HG03354 (cell line): ENCODE results near the gene ANGPTL2.

Experiments
- ATAC-seq: cut with Tn5 transposase; IDR thresholded peaks from one replicate; pipeline ENCODE4 v1.9.1; 2021; ENCODE audit warnings: mild to moderate bottlenecking; ENCODE audit not compliant: unreplicated experiment, poor library complexity, severe bottlenecking

The ANGPTL2 gene

DNA sequence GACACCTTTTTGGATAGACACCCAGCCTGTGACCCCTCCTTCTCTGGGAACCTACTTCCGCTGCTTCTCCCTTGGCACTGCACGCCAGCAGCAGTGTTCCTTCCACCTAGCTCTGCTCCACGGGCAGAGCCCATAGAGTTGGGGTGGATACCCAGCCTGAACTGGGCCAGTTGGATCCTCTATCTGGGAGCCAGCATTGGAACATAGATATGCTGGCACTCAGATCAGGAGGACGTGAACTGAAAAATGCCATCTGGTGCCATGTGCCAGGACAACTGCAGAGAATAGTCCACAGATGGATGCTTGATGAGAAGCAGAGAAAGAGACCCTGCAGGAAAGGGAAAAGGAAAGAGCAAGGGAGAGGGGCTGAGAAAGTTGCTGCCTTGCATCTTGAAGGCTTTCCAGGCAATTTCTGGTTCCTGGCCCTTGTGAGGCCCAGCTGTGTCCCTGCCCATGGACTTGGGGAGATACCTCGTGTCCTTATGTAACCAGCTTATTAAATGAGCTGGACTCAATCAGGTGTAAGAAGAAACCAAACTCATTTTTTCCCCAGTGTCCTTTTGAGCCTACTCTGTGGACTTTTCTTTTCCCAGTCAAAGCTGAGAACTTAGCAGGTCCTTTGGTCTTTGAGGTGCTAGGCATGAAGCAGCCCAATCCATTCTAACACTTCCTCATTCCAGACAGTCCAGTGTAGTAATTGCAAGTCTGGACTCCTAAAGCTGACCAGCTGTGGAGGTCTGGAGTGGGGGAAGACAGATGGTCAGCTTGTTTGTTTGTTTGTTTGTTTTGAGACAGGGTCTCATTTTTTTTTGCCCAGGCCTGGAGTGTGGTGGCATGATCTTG lies 39.1 kb downstream of the ANGPTL2 start:
- ATAC-seq, result no peak

DNA sequence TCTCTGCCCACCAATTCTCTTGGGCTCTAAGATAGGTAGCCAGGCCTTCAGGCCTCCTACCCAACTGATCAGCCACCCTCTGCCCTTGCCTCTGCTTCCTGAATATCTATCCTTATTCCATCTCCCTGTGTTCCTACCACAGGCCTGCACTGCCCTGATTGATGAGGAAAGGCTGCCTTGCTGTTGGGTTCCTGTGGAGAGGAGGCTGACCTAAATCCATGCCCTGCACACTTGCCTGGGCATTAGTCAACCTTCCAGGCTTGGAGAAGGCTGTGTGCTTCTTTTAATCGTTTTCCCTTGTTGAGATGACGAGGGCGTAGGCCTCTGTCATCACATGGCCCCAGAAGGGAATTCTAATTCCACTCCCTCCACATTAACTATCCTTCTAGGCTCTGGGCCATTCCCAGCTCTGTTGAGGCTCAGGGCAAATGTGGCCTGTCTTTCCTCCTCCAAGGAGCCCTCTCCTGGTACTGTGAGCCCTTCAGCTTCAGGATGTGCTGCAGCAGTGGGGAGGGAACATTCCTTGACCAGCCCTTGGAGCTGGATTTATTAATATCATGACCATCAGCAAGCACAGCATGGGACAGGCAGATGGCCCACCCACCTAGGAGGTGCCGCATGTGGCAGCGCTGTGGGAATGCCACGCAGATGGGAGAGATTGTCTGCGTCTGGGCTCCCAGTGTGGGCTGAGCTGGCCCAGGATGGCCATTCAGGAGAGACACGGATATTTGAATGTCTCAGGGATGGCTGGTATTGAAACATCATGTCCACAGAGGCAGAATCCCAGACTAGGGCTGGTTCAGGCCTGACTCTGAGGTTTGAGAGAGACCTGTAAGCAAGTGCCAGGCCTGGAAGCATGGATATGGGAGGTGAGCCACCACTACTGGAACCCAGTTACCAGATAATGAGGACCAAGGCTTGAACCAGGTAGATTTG lies 40.9 kb downstream of the ANGPTL2 start:
- no peak for ATAC-seq

DNA sequence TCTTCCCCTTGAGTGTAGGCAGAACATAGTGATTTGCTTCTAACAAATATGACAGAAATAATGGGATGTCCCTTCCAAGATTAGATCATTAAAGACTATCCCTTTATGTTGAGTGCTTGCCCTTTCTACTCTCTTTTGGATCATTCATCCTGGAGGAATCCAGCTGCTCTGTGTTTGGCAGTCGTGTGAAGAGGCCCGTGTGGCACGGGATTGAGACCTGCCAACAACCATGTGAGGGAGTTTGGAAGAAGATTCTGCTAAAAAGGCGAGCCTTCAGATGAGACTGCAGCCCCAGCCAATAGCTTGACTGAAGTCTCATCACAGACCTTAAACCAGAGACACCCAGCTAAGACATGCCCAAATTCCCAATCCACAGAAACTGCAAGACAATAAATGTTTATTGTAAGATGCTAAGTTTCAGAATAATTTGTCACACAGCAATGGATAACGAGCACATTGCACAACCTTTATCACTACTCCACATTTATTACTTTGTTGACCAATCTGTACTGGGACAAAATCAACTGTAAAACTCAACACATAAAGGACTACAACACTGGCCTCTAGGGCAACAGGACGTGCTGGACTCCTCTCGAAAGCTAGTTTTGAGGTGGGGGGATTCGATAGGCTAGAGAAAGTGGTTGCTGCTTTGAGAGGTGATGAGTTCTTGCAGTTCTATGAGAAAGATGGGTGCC lies 42.8 kb downstream of the ANGPTL2 start:
- ATAC-seq, result no peak

DNA sequence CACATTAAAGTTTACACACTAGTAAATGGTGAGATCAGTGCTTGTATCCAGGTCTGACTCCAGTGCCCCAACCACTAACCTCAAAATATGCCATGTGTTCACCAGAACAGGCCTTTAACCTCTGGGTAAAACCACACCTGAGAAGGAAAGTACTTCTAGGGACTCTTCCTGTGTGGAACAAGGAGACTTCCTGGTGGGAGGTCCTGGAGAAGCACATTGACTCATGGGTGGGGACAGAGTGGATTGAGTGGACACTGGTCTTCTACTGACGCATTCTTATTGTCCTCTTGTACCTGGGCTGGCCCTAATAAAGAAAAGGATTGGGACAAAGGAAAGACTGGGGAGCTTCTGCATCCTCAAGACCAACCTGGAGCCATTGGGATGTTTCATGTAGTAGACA lies 43.4 kb downstream of the ANGPTL2 start:
- no peak for ATAC-seq

DNA sequence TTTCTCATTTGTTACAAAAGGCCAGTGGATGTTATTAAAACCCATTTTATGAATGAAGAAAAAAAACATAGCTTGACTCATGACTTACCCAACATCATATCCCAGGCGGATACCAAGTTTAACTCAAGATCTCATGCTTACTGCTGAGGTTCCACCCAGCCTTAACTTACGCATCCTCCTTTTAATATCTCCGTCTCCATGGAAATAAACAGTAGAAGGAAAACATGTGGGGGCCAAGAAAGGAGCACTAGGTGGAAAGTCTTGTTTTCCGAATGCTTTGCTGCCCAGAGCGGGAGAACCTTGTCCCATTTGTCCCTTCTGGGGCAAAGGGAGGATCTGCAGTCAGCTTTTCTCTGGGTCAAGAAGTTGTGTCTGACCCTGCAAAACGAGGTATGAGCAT lies 44.1 kb downstream of the ANGPTL2 start:
- ATAC-seq, result no peak

DNA sequence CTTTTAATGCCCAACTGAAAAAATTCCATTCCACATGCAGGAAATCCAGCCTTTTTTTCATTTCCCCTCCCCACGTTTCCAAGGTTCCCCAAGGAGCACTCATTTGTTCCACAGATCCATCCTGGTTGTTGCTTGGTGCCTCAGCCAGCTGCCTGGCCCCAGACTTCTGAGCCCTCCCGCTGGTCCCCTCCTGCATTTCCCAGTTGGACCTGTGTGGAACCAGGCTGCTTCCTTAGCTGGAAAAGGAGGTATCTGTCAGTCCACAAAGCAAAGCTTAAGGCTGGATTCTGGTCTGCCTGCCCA lies 44.8 kb downstream of the ANGPTL2 start:
- ATAC-seq, result no peak

DNA sequence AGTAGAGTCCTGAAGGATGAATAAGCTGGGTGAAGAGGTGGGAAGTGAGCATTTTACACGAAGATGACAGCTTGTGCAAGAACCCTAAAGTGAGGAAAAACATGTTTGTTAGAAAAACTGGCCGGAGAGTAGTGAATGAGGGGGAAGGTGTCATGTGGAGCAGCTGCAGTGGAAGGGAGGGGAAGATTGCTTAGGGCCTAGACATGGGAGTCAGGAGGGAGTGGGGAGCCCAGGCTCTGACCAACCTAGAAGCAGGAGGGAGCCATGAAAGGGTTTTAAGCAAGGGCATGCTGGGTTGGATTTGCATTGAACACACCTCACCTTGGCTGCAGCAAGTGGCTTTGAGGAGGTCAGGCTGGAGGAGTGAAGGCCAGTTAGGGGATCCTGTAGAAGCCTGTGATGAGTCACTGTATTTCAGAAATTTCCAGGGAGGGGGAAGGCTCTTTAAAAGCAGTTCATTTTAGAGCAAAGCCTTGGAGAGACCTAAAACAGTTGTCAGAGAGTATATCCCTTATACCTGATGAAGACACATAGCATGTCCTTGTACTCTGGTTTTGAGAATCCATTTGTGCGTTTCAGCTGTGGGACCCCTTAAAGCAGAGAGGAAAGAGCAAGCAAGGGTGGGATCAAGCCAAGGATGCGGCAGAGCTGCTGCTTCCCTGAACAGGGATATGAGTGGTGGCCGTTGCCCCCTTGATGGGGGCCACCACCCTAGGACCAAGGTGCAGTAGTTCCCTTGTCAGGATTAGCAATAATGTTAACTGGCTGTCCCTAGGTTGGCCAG lies 45.4 kb downstream of the ANGPTL2 start:
- ATAC-seq, result no peak

DNA sequence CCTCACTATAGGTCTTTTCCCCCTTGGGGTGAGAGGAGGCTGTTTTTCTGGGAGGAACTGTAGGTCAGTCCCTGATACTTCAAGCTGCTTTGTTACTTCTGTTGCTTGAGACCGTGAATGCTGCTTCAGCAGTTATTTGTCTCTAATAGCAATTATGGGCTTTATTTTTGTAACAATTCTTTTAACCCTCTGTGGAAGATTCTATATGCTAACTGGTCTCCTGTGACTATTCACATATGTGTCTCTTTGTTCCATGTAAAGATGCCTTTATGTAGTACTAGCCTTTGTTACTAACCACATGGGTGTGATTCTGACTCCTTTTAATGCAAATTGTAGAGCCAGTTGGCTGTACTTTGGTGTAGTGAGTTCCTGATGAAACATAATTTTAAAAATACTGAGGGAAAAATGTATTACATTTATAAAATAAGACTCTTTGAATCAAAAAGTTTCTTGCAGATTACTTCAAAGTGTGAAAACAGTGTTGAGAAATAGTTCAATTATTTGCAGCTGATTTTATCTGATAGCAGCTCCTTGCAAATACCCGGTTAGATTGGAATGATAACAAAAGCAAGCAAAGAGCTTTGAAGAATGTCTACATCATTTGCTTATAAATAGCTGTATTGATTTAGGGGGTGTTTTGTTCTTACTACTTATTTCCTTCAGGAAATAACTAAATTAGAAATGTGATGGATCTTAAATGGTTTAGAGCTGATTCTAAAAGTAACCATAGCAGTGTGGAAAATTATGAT lies 46.6 kb downstream of the ANGPTL2 start:
- ATAC-seq, result no peak

DNA sequence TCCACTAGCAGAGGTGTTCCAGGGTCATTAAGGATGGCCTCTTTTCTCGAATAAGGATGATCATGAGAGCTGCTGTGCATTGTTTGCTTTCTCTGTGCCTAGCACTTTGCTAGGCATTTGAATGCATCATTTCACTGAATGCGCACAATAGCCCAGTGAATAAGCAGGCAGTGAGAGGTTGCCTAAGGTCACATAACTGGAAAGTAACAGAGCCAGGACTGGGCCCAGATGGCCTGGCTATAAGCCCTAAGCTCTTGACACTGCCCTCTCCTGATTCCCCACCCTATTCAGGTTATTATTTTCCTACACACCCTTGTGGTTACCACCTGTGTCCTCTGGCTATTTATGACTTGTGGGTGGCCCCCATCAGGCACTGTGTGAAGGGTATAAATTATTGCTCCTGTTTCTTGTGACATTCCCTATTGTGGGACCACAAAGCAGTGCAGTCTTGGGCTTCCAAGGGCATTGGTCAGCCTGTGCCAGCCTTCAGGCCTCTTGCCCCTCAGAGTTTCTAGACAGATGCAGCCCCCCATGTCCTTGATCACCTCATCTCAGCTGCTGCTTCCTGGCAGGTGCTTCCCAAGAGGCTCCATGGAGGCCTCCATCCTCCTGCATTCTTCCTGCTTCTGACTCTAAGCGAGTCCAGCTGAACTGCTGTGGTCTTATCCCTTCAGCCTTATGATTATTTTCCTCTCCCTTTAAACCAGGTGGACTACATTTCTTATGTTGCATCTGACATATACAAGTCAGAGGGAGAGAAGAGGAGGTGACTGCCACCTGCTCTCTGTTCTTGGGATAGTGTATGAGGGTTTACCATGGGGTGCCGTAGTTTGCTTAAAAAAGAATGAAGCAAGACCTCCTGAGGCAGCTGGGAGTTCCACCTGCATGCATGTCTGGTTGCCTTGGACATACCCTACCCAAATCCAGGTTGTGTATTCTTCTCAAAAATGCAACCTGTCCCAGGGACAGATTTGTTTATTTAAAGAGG lies 47.6 kb downstream of the ANGPTL2 start:
- no peak for ATAC-seq

DNA sequence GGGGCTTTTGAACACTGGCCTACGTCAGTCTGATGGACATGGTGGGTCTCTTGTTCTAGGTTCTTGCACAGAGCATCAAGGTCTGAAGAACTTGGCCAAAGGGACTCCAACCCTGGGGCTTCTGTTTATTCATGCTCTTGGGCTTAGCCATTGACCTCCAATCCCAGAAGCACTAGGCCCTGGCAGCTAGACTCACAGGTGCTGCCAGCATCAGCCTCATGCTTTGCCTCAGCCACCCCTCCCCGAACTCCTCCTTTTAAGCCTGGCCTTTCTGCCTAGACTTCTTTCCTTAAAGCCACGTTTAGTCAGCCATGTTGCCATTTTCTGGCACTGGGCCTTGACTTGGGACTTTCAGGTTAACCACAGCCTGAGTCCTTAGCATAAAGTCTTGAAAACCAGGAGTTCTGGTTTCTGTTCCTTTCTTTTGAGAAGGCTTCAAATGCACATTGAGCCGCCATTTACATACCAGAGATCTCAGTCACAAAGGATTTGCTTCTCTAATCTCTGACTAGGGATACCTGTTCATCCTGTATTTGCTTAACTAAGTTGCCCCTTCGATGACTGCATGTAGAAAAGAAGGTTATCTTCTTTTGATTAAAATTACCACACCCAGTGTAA lies 54.7 kb downstream of the ANGPTL2 start:
- ATAC-seq, result no peak

DNA sequence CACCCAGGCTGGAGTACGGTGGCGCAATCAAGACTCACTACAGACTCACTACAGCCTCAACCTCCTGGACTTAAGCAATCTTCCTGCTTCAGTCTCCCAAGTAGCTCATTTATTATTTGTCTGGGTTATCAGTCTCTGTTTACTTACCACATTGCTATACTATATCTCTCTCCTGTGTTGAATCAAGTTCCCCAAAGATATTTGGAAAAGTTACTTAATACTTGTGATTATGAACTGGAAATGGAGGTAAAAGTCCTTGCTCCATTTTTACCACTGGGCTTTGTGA lies 55.6 kb downstream of the ANGPTL2 start:
- ATAC-seq, result no peak

DNA sequence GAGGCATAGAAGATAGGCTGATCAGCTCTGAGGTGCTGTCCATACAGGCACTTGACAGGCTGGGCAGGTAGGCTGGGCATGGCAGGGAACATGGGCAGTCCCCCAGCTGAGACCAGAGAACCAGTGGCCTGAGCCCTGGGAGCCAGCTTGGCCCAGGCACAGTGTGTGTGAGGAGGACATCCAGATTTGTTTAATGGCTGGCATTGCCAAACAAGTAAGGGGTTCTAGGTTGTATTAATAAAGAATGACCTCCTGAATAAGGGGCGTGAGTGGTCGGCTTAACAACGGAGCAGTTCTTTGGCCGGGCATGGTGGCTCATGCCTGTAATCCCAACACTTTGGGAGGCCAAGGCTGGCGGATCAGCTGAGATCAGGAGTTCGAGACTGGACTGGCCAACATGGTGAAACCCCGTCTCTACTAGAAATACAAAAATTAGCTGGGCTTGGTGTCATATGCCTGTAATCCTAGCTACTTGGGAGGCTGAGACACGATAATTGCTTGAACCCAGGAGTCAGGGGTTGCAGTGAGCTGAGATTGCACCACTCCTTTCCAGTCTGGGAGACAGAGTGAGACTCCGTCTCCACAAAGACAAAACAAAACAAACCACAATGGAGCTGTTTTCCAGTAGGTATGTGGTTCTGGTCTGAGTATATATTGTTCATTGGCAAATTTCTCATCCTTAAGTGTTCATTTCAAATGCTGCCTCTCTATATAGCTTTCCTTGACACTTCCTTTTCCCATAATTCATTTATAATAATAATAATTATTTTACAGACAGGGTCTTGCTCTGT lies 56.2 kb downstream of the ANGPTL2 start:
- no peak for ATAC-seq

DNA sequence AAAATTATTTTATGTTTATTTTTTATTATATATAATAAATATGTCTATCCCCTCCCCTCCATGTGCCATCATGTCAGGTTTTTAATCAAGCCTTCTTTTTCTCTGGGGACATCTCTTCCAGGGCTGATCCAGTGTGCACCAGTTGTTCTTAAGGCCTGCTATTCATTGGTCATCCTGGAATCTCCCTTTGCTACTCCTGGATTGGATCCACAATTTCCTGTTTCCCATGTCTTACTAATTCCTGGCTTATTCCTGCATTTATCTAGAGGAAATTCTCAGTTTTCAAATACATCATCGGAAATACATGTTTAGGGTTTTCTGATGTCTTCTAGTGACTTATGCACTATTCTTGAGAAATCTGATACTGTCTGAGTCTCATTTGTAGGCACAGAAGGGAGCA lies 56.8 kb downstream of the ANGPTL2 start:
- ATAC-seq, result no peak

DNA sequence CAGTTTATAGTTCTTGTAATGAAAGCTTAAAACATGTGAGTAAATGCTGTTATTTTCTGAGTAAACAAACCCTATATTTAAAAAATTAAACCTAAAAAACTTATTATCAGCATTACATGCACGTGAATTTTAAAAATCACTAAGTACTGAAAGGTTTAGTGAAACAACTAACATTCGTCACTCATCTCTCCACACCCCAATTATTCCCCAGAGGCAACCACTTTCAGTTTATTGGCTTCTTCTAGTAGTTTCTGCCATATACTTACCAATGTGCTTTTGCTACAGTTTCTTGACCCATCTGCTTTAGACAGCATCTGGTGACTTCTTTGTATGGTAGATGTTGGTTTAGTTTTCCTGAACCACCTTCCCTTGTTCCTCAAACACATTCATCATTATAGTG lies 58.1 kb downstream of the ANGPTL2 start:
- ATAC-seq, result no peak

DNA sequence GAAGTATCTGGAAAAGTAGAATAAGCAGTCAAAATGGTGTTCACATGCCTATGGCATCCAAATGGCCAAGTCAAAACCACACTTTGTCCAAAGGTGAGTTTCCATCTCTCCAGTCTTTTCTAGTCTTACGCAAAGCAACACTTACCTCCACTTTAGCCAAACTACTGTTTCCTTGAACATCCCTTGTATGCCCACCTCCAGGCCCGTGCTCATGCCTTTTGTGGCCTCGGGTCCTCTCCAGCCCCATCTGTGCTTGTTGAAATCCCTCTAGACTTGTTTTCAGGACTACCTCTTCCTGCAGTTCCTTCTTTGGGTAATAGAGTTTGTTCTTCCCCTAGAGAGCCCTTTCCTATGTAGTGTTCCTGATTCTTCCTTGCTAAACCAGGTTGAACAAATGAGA lies 61.0 kb downstream of the ANGPTL2 start:
- no peak for ATAC-seq

DNA sequence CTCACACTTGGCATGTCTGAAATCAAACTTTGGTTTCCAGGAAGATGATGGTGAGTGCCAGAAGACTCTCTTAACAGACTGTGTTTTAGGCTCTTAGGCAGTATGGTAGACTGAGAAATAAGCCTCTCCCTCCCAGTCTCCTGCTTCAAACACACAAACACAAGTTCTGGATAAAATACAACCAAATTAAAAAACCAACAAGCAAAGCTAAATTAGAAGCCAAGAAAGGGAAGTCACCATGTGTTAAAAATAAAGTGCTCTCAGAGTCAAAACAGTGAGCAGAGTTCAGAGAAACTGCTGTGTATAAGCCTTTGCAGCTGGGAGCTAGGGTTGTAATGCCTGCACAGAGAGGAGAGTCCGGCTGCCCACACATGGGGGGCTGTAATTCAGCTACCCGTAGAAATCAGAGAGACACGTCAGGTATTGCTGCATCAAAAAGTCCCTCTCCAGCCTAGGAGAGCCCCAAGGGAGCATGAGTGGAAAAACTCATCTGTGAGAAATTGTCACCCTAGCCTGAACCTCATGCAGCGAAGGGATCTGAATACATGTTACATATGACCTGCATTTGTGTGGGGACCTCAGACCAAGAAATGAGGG lies 62.6 kb downstream of the ANGPTL2 start:
- ATAC-seq, result no peak

DNA sequence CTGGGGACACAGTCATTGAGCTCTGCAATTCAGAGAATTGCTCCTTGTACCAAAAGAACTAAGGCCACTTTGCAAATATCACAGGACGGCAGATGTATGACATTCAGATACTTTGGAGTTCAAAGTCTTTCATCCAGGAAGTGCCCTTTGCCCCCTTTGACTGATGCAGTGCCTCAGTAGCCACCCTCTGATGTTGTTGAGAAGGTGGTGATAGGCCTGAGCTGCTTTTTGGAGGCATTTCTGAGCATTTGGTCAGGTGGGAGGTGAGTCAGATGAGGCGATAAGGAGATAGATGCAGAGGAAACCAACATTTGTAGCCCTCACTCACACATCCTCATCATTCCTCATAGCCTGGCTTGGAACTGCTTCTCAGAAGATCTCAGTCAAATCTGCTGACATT lies 63.4 kb downstream of the ANGPTL2 start:
- ATAC-seq, result no peak
